ENCODE measurements around the gene ALOX15B. TPM values are rescaled to one million over a fixed set of nuclear protein-coding genes. Genes with fewer than 3 reads are reported as not detected.

Gene ALOX15B
- total and polyA plus RNA-seq, 4 donors, result 0.16 to 1.0 (median 0.56) TPM

Small RNA genes lying within 50 kb of the gene (small RNA-seq; reads per million reads assigned to genes)
- not detected for gene MIR4314

Other genes starting within 250 kb of the ALOX15B start
- gene KDM6B, start 204.8 kb upstream of the ALOX15B start, total RNA-seq, result 10 to 100 TPM in 1 of 2 donors, 1 to 10 TPM in 1; 3.5 to 11.5 TPM
- gene KDM6B, start 204.8 kb upstream of the ALOX15B start, polyA plus RNA-seq, result 1 to 10 TPM; 2.5 to 3.2 TPM
- 1 to 10 TPM in 1 of 2 donors, under 1 TPM in 1; 0.65 to 4.0 TPM for gene TMEM88, start 184.0 kb upstream of the ALOX15B start, total RNA-seq
- 1 to 10 TPM; 3.3 to 4.6 TPM for gene TMEM88, start 184.0 kb upstream of the ALOX15B start, polyA plus RNA-seq
- 10 to 100 TPM; 24.3 to 72.0 TPM for gene NAA38, start 181.5 kb upstream of the ALOX15B start, total RNA-seq
- gene NAA38, start 181.5 kb upstream of the ALOX15B start, polyA plus RNA-seq, result 100 to 1,000 TPM in 1 of 2 donors, 10 to 100 TPM in 1; 41.6 to 118 TPM
- gene CYB5D1, start 181.1 kb upstream of the ALOX15B start, total RNA-seq, result 10 to 100 TPM in 1 of 2 donors, 1 to 10 TPM in 1; 4.4 to 12.0 TPM
- gene CYB5D1, start 181.1 kb upstream of the ALOX15B start, polyA plus RNA-seq, result 1 to 10 TPM; 2.5 to 8.8 TPM
- gene CHD3, start 150.3 kb upstream of the ALOX15B start, total RNA-seq, result 10 to 100 TPM; 11.0 to 14.4 TPM
- 1 to 10 TPM; 1.9 to 3.4 TPM for gene CHD3, start 150.3 kb upstream of the ALOX15B start, polyA plus RNA-seq
- 1 to 10 TPM in 1 of 2 donors, under 1 TPM in 1; 0.33 to 1.4 TPM for gene RNF227, start 122.8 kb upstream of the ALOX15B start, total RNA-seq
- gene RNF227, start 122.8 kb upstream of the ALOX15B start, polyA plus RNA-seq, result under 1 TPM; 0.17 to 0.31 TPM
- gene KCNAB3, start 109.2 kb upstream of the ALOX15B start, total RNA-seq, result under 1 TPM; 0.23 to 0.67 TPM
- gene KCNAB3, start 109.2 kb upstream of the ALOX15B start, polyA plus RNA-seq, result under 1 TPM; 0.42 to 0.43 TPM
- gene TRAPPC1, start 107.1 kb upstream of the ALOX15B start, total RNA-seq, result 10 to 100 TPM; 15.9 to 18.4 TPM
- gene TRAPPC1, start 107.1 kb upstream of the ALOX15B start, polyA plus RNA-seq, result 10 to 100 TPM; 95.9 to 96.9 TPM
- 10 to 100 TPM; 10.5 to 12.0 TPM for gene CNTROB, start 106.9 kb upstream of the ALOX15B start, total RNA-seq
- 1 to 10 TPM; 2.2 to 6.7 TPM for gene CNTROB, start 106.9 kb upstream of the ALOX15B start, polyA plus RNA-seq
- gene GUCY2D, start 36.4 kb upstream of the ALOX15B start, total RNA-seq, result under 1 TPM in 1 of 2 donors, not detected in 1; 0.09 TPM
- under 1 TPM in 1 of 2 donors, not detected in 1; 0.14 TPM for gene GUCY2D, start 36.4 kb upstream of the ALOX15B start, polyA plus RNA-seq
- gene ALOX12B, start 48.7 kb downstream of the ALOX15B start, total RNA-seq, result not detected
- gene ALOX12B, start 48.7 kb downstream of the ALOX15B start, polyA plus RNA-seq, result not detected
- not detected for gene ALOXE3, start 79.5 kb downstream of the ALOX15B start, total RNA-seq
- not detected for gene ALOXE3, start 79.5 kb downstream of the ALOX15B start, polyA plus RNA-seq
- not detected for gene HES7, start 85.0 kb downstream of the ALOX15B start, total RNA-seq
- not detected for gene HES7, start 85.0 kb downstream of the ALOX15B start, polyA plus RNA-seq
- gene PER1, start 113.3 kb downstream of the ALOX15B start, total RNA-seq, result 10 to 100 TPM; 10.1 to 71.6 TPM
- gene PER1, start 113.3 kb downstream of the ALOX15B start, polyA plus RNA-seq, result 10 to 100 TPM; 24.9 to 34.6 TPM
- gene VAMP2, start 123.9 kb downstream of the ALOX15B start, total RNA-seq, result 1 to 10 TPM; 4.2 to 9.0 TPM
- gene VAMP2, start 123.9 kb downstream of the ALOX15B start, polyA plus RNA-seq, result 10 to 100 TPM; 11.4 to 25.9 TPM
- 1 to 10 TPM; 4.5 to 8.4 TPM for gene TMEM107, start 137.3 kb downstream of the ALOX15B start, total RNA-seq
- gene TMEM107, start 137.3 kb downstream of the ALOX15B start, polyA plus RNA-seq, result 1 to 10 TPM; 3.0 to 3.9 TPM
- 1 to 10 TPM; 5.1 to 6.8 TPM for gene BORCS6, start 151.1 kb downstream of the ALOX15B start, total RNA-seq
- 1 to 10 TPM; 4.1 to 6.4 TPM for gene BORCS6, start 151.1 kb downstream of the ALOX15B start, polyA plus RNA-seq
- gene AURKB, start 171.5 kb downstream of the ALOX15B start, total RNA-seq, result 10 to 100 TPM in 1 of 2 donors, under 1 TPM in 1; 0.42 to 25.9 TPM
- gene AURKB, start 171.5 kb downstream of the ALOX15B start, polyA plus RNA-seq, result 1 to 10 TPM; 1.8 to 4.3 TPM
- 10 to 100 TPM in 1 of 2 donors, 1 to 10 TPM in 1; 5.9 to 10.0 TPM for gene CTC1, start 209.0 kb downstream of the ALOX15B start, total RNA-seq
- 1 to 10 TPM; 5.5 to 9.3 TPM for gene CTC1, start 209.0 kb downstream of the ALOX15B start, polyA plus RNA-seq
- 10 to 100 TPM; 13.7 to 18.5 TPM for gene PFAS, start 210.2 kb downstream of the ALOX15B start, total RNA-seq
- 1 to 10 TPM; 6.0 to 7.9 TPM for gene PFAS, start 210.2 kb downstream of the ALOX15B start, polyA plus RNA-seq
- gene RANGRF, start 249.6 kb downstream of the ALOX15B start, total RNA-seq, result 1 to 10 TPM; 6.9 to 7.6 TPM
- gene RANGRF, start 249.6 kb downstream of the ALOX15B start, polyA plus RNA-seq, result 10 to 100 TPM; 10.3 to 19.9 TPM

Data from liver (tissue), 5 donors.